HCT116 (cell line): ENCODE data around the gene DACT1. TPM values are rescaled to one million over a fixed set of nuclear protein-coding genes. Genes with fewer than 3 reads are reported as not detected.

Source experiments
- ATAC-seq: fragments of 200-7000 bp; cut with Tn5 transposase; 2 replicates; pipeline ENCODE4 v1.9.1; 2020; ENCODE audit warnings: mild to moderate bottlenecking, moderate library complexity
- BruUV-seq: library from RNA; stranded (reverse); fragments of 400-500 nt; replicated peaks from 2 replicates; lab custom pipeline; 2021; lab: Mats Ljungman, UMichigan
- CTCF ChIA-PET: fragments of 300-600 bp; sonication (Branson Sonifier 250); formaldehyde crosslinking; loops from one replicate; lab custom pipeline; 2021; ENCODE audit warnings: antibody characterized with exemption; lab: Charles Lee
- POLR2A ChIA-PET: fragments of 300-600, 350-600 bp; sonication (Branson Sonifier 250); formaldehyde crosslinking; loops from one replicate; lab custom pipeline; 2021; ENCODE audit warnings: antibody characterized with exemption; lab: Charles Lee
- RAD21 ChIA-PET, 2 experiments: fragments of 300-600 bp; sonication (Branson Sonifier 250); formaldehyde crosslinking; loops; one replicate each; lab custom pipeline; 2023; ENCODE audit warnings: low total read pairs in 2 of 2; ENCODE audit not compliant: uncharacterized antibody in 2 of 2, unreplicated experiment in 2 of 2, low non-redundant PET in 1 of 2; lab: Charles Lee
- DNase-seq: peaks from one replicate; pipeline ENCODE4 v3.0.0-alpha.2; 2010; ENCODE audit warnings: low read depth, low spot score
- H2AFZ ChIP-seq: fragments of 200-600 bp; shearing (Covaris generic), sonication (generic); 2 replicates; pipeline ENCODE4 v1.6.1; 2017; ENCODE audit warnings: low read depth, mixed run types, mixed read lengths, antibody characterized with exemption, low read length; ENCODE audit not compliant: poor library complexity, severe bottlenecking
- H3K27ac ChIP-seq: 2 replicates; pipeline ENCODE4 v1.5.1; 2012; ENCODE audit warnings: low read depth, low read length
- H3K27me3 ChIP-seq: fragments of 200-600 bp; sonication (generic); 2 replicates; pipeline ENCODE4 v1.6.1; 2016; ENCODE audit warnings: mixed run types, low read length, mixed read lengths; ENCODE audit not compliant: insufficient read depth
- H3K36me3 ChIP-seq, 2 experiments: fragments of 200-500 bp in 1 of 2; fragments of 200-600 bp in 1 of 2; sonication (Bioruptor generic) in 1 of 2; sonication (generic) in 1 of 2; 2 replicates each; pipeline versions ENCODE4 v1.5.1 to v1.6.1; 2014 to 2016; ENCODE audit warnings: low read length in 2 of 2, inconsistent platforms in 1 of 2, mixed read lengths in 1 of 2, mixed run types in 1 of 2; ENCODE audit not compliant: insufficient read depth in 2 of 2, control insufficient read depth in 1 of 2
- H3K4me1 ChIP-seq, 2 experiments: fragments of 200-600 bp in 1 of 2; sonication (generic) in 1 of 2; 2 replicates each; pipeline versions ENCODE4 v1.5.1 to v1.6.1; 2012 to 2017; ENCODE audit warnings: low read length in 2 of 2, inconsistent platforms in 1 of 2, mild to moderate bottlenecking in 1 of 2, mixed read lengths in 1 of 2, mixed run types in 1 of 2, moderate library complexity in 1 of 2; ENCODE audit not compliant: insufficient read depth in 2 of 2, control insufficient read depth in 1 of 2
- H3K4me2 ChIP-seq: fragments of 200-600 bp; sonication (generic); 2 replicates; pipeline ENCODE4 v1.6.1; 2017; ENCODE audit warnings: mixed run types, low read length, mixed read lengths
- H3K4me3 ChIP-seq, 2 experiments: fragments of 200-600 bp in 1 of 2; sonication (generic) in 1 of 2; replicated peaks in 1 of 2; 2 replicates each; pipeline ENCODE4 v1.5.1; 2011 to 2016; ENCODE audit warnings: low read length in 2 of 2, control low read depth in 1 of 2, low read depth in 1 of 2, mild to moderate bottlenecking in 1 of 2, mixed read lengths in 1 of 2, mixed run types in 1 of 2
- H3K79me2 ChIP-seq: fragments of 200-600 bp; sonication (generic); 2 replicates; pipeline ENCODE4 v1.6.1; 2017; ENCODE audit warnings: mild to moderate bottlenecking, mixed run types, low read length, moderate library complexity, mixed read lengths; ENCODE audit not compliant: insufficient read depth
- H3K9ac ChIP-seq: fragments of 200-600 bp; sonication (generic); 2 replicates; pipeline ENCODE4 v1.6.1; 2016; ENCODE audit warnings: low read length, mixed read lengths
- H3K9me2 ChIP-seq: fragments of 200-600 bp; sonication (generic), shearing (Covaris generic); 2 replicates; pipeline ENCODE4 v1.6.1; 2017; ENCODE audit warnings: mixed run types, mild to moderate bottlenecking, moderate library complexity; ENCODE audit not compliant: insufficient read depth
- H3K9me3 ChIP-seq, 2 experiments: fragments of 200-500 bp in 1 of 2; fragments of 200-600 bp in 1 of 2; sonication (Bioruptor generic) in 1 of 2; sonication (generic) in 1 of 2; 2 replicates each; pipeline ENCODE4 v1.6.1; 2014 to 2017; ENCODE audit warnings: low read length in 2 of 2, mixed read lengths in 2 of 2, inconsistent platforms in 1 of 2, low read depth in 1 of 2, mild to moderate bottlenecking in 1 of 2, mixed run types in 1 of 2, moderate library complexity in 1 of 2; ENCODE audit not compliant: control insufficient read depth in 1 of 2, insufficient read depth in 1 of 2
- H4K20me1 ChIP-seq: fragments of 200-600 bp; sonication (generic), shearing (Covaris generic); 2 replicates; pipeline ENCODE4 v1.6.1; 2017; ENCODE audit warnings: mixed run types, mild to moderate bottlenecking, moderate library complexity; ENCODE audit not compliant: insufficient read depth
- CBX3 ChIP-seq: IDR thresholded peaks from 2 replicates; pipeline ENCODE4 v1.6.1; 2012; ENCODE audit warnings: low read depth
- CEBPB ChIP-seq: IDR thresholded peaks from 2 replicates; pipeline ENCODE4 v1.6.1; 2012; ENCODE audit warnings: low read depth
- EZH2 ChIP-seq: fragments of 200-600 bp; sonication (generic); IDR thresholded peaks from 2 replicates; pipeline ENCODE4 v1.6.1; 2017; ENCODE audit warnings: antibody characterized with exemption, mixed run types
- EZH2phosphoT487 ChIP-seq: fragments of 200-600 bp; IDR thresholded peaks from 2 replicates; pipeline ENCODE4 v1.6.1; 2018; ENCODE audit warnings: antibody characterized with exemption, borderline replicate concordance
- POLR2AphosphoS5 ChIP-seq: IDR thresholded peaks from 2 replicates; pipeline ENCODE4 v1.6.1; 2011; ENCODE audit warnings: mild to moderate bottlenecking, low read depth, low read length, moderate library complexity
- SIN3A ChIP-seq: IDR thresholded peaks from 2 replicates; pipeline ENCODE4 v1.6.1; 2012; ENCODE audit warnings: low read depth
- SP1 ChIP-seq: IDR thresholded peaks from 2 replicates; pipeline ENCODE4 v1.6.1; 2012; ENCODE audit warnings: low read depth
- SRF ChIP-seq: IDR thresholded peaks from 2 replicates; pipeline ENCODE4 v1.6.1; 2012; ENCODE audit warnings: low read depth
- TCF7L2 ChIP-seq: IDR thresholded peaks from 2 replicates; pipeline ENCODE4 v1.7.0; 2011; ENCODE audit warnings: borderline replicate concordance, inconsistent platforms; ENCODE audit not compliant: insufficient read depth, insufficient read length; ENCODE audit errors: extremely low read depth
- YY1 ChIP-seq: IDR thresholded peaks from 2 replicates; pipeline ENCODE4 v1.6.1; 2011; ENCODE audit warnings: low read length, low read depth, moderate library complexity, mild to moderate bottlenecking; ENCODE audit not compliant: insufficient replicate concordance; ENCODE audit errors: extremely low read depth
- ZNF274 ChIP-seq: fragments of 200-500 bp; sonication (Bioruptor generic); IDR thresholded peaks from 2 replicates; pipeline ENCODE4 v1.6.1; 2014; ENCODE audit warnings: mild to moderate bottlenecking, low read depth, low read length, inconsistent platforms
- intact Hi-C: fragments of 100-400 bp; cut with micrococcal nuclease; formaldehyde crosslinking; loops from 2 replicates; pipeline ENCODE4 v1.10.0; 2022
- total RNA-seq: library from RNA; stranded (reverse); gene quantifications from one replicate; pipeline ENCODE4 v1.2.1, GENCODE V29; 2021; ENCODE audit not compliant: unreplicated experiment
- TF ChIP-seq, protein P1 (sequence below), 3 experiments: fragments of 200-600 bp in 1 of 3; sonication (generic) in 1 of 3; IDR thresholded peaks in 2 of 3; conservative IDR thresholded peaks in 1 of 3; 2 replicates each; pipeline ENCODE4 v1.5.1; 2012 to 2017; ENCODE audit warnings: low read depth in 2 of 3, low read length in 2 of 3, antibody characterized with exemption in 1 of 3, borderline replicate concordance in 1 of 3, control low read depth in 1 of 3, mild to moderate bottlenecking in 1 of 3, mixed read lengths in 1 of 3, mixed run types in 1 of 3, moderate library complexity in 1 of 3; ENCODE audit not compliant: insufficient read depth in 1 of 3
- TF ChIP-seq, protein P2 (sequence below): IDR thresholded peaks from 2 replicates; pipeline ENCODE4 v1.6.1; 2011; ENCODE audit warnings: mild to moderate bottlenecking, low read length, moderate library complexity; ENCODE audit not compliant: insufficient replicate concordance; ENCODE audit errors: extremely low read depth

Gene DACT1
- total RNA-seq, 1 experiment from 2014 or later: 1.6 TPM

DNA sequence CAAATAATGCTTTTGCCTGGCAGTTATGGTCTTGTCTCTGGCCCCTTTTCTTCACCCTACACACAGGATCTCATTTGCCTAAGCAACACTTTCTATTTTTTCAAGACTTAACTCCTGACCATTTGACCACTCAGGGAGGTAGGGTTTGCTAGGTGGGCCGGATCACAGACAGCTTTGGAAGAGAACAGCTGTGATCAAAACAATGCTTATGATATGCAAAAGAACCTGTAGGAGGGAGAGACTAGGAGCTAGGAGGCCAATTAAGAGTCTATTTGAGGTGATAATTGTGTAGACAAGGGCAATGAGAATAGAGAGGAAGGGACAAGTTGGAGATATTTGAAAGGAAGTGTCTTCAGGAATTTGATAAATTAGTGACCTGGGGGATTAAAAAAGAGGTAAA is 12.3 kb upstream of the DACT1 start:
- ChIA-PET RAD21 (no interaction called here), CTCF (no interaction called here), POLR2A (no interaction called here)
- H2AFZ ChIP-seq: no peak overlapping the region
- no peak overlapping the region for H3K9ac ChIP-seq
- H4K20me1 ChIP-seq: no peaks in the 10 kb centered on the region
- H3K4me3 ChIP-seq: no peak overlapping the region
- no TSS peak for BruUV-seq
- TF ChIP-seq SP1 (no peak), EZH2 (no peak), YY1 (no peak), SIN3A (no peak), POLR2AphosphoS5 (no peak), SRF (no peak), CBX3 (no peak), ZNF274 (no peak), CEBPB (no peak), TCF7L2 (no peak), EZH2phosphoT487 (no peak)
- TF ChIP-seq, protein P1, sequence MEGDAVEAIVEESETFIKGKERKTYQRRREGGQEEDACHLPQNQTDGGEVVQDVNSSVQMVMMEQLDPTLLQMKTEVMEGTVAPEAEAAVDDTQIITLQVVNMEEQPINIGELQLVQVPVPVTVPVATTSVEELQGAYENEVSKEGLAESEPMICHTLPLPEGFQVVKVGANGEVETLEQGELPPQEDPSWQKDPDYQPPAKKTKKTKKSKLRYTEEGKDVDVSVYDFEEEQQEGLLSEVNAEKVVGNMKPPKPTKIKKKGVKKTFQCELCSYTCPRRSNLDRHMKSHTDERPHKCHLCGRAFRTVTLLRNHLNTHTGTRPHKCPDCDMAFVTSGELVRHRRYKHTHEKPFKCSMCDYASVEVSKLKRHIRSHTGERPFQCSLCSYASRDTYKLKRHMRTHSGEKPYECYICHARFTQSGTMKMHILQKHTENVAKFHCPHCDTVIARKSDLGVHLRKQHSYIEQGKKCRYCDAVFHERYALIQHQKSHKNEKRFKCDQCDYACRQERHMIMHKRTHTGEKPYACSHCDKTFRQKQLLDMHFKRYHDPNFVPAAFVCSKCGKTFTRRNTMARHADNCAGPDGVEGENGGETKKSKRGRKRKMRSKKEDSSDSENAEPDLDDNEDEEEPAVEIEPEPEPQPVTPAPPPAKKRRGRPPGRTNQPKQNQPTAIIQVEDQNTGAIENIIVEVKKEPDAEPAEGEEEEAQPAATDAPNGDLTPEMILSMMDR (IDR thresholded peaks at IDR 0.05 in 2 of 3, conservative IDR thresholded peaks at IDR 0.05 in 1 of 3; ENCODE audit: borderline replicate concordance in 1 of 3, insufficient read depth in 1 of 3, low read depth in 2 of 3, low read length in 2 of 3): no peak
- TF ChIP-seq, protein P2, sequence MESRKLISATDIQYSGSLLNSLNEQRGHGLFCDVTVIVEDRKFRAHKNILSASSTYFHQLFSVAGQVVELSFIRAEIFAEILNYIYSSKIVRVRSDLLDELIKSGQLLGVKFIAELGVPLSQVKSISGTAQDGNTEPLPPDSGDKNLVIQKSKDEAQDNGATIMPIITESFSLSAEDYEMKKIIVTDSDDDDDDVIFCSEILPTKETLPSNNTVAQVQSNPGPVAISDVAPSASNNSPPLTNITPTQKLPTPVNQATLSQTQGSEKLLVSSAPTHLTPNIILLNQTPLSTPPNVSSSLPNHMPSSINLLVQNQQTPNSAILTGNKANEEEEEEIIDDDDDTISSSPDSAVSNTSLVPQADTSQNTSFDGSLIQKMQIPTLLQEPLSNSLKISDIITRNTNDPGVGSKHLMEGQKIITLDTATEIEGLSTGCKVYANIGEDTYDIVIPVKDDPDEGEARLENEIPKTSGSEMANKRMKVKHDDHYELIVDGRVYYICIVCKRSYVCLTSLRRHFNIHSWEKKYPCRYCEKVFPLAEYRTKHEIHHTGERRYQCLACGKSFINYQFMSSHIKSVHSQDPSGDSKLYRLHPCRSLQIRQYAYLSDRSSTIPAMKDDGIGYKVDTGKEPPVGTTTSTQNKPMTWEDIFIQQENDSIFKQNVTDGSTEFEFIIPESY: no peak
- peaks cover 0 to 27% of the 10 kb centered on the region in 2 experiments; a peak in 2 of 4 replicates for H3K4me1 ChIP-seq
- no peak overlapping the region for H3K27ac ChIP-seq
- no peaks in the 10 kb centered on the region for H3K27me3 ChIP-seq
- no peaks in the 10 kb centered on the region for H3K9me3 ChIP-seq
- intact Hi-C loops: no loop called here
- no peaks in the 10 kb centered on the region for H3K9me2 ChIP-seq
- no peaks in the 10 kb centered on the region for H3K36me3 ChIP-seq
- H3K79me2 ChIP-seq: no peaks in the 10 kb centered on the region
- DNase-seq: no peak
- ATAC-seq: no peak
- no peak overlapping the region for H3K4me2 ChIP-seq
